GM12875 (cell line): Measurements from ENCODE around the gene HYKK.

Experiments
- H3K4me3 ChIP-seq: one replicate; pipeline ENCODE4 v1.5.1; 2011; ENCODE audit warnings: low read depth, low read length, control low read depth
- TF ChIP-seq, protein P1 (sequence below): IDR thresholded peaks from 2 replicates; pipeline ENCODE4 v1.5.1; 2011; ENCODE audit warnings: low read depth, mild to moderate bottlenecking, control low read depth, inconsistent platforms, low read length, moderate library complexity, borderline replicate concordance; ENCODE audit not compliant: insufficient read depth

The HYKK gene

GRCh38 chr15:78524230-78524629 lies 16.9 kb downstream of the HYKK start:
- TF ChIP-seq, protein P1, sequence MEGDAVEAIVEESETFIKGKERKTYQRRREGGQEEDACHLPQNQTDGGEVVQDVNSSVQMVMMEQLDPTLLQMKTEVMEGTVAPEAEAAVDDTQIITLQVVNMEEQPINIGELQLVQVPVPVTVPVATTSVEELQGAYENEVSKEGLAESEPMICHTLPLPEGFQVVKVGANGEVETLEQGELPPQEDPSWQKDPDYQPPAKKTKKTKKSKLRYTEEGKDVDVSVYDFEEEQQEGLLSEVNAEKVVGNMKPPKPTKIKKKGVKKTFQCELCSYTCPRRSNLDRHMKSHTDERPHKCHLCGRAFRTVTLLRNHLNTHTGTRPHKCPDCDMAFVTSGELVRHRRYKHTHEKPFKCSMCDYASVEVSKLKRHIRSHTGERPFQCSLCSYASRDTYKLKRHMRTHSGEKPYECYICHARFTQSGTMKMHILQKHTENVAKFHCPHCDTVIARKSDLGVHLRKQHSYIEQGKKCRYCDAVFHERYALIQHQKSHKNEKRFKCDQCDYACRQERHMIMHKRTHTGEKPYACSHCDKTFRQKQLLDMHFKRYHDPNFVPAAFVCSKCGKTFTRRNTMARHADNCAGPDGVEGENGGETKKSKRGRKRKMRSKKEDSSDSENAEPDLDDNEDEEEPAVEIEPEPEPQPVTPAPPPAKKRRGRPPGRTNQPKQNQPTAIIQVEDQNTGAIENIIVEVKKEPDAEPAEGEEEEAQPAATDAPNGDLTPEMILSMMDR: no peak
- H3K4me3 ChIP-seq: no peak overlapping the region

GRCh38 chr15:78527325-78527724 lies 19.9 kb downstream of the HYKK start:
- H3K4me3 ChIP-seq: no peak overlapping the region
- TF ChIP-seq, protein P1: no peak

- TF ChIP-seq, protein P1: no peak
- no peak overlapping the region for H3K4me3 ChIP-seq
Measured at GRCh38 chr15:78533331-78533730, 26.0 kb downstream of the HYKK start.

- TF ChIP-seq, protein P1: no peak
- no peak overlapping the region for H3K4me3 ChIP-seq
Measured at GRCh38 chr15:78536134-78536533, 28.8 kb downstream of the HYKK start.

GRCh38 chr15:78537266-78537905 lies 30.0 kb downstream of the HYKK start:
- TF ChIP-seq, protein P1: no peak
- H3K4me3 ChIP-seq: no peak overlapping the region

DNA sequence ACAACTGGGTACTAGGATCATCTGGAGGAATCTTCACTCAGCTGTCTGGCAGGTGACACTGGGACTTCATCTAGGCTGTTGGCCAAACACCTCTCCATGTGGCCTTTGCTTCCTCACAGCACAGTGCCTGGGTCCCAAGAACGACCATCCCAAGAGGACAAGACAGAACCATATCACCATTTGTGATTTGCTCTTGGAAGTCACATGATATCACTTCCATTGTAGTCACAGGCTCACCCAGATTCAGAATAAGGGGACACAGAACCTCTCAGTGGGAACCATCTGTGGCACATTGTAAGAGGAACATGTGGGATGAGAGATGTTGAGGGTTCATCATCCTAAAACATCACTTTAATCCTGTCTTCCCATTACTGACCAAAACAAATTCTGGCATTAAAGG lies 31.0 kb downstream of the HYKK start:
- TF ChIP-seq, protein P1: no peak
- no peak overlapping the region for H3K4me3 ChIP-seq

DNA sequence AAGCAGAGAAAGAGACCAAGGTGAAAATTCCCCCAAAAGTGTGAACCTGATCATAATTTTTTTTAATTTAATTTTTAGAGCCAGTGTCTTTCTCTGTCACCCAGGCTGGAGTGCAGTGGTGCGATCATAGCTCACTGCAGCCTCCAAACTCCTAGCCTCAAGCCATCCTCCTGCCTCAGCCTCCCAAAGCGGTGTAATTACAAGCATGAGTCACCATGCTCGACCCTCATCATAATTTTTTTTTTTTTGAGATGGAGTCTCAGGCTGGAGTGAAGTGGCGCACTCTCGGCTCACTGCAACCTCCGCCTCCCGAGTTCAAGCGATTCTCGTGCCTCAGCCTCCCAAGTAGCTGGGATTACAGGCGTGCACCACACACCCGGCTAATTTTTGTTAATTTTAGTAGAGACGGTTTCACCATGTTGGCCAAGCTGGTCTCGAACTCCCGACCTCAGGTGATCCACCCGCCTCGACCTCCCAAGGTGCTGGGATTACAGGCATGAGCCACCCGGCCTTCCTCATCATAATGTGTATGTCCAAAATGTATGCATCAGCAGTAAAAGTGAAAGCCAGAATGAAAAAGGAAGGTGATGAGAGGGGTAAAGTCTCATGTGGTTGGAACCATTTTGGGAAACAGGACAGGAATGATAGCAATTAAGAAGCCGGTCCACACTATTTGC lies 32.2 kb downstream of the HYKK start:
- H3K4me3 ChIP-seq: peak overlapping the region; percentile 87
